NCI-H82 treated with DMSO at 0.1 percent for 48 hours (cell line): ENCODE data around the gene RXFP1.
"Not testable (repeated sequence)": the region's sequence is repeated elsewhere in the genome, so short reads cannot be mapped to it uniquely, and the experiment has no call there.

Source experiments
- DNase-seq: peaks from one replicate; lab custom pipeline; 2025; ENCODE audit not compliant: unreplicated experiment; lab: John Stamatoyannopoulos, UW

Gene RXFP1

DNA sequence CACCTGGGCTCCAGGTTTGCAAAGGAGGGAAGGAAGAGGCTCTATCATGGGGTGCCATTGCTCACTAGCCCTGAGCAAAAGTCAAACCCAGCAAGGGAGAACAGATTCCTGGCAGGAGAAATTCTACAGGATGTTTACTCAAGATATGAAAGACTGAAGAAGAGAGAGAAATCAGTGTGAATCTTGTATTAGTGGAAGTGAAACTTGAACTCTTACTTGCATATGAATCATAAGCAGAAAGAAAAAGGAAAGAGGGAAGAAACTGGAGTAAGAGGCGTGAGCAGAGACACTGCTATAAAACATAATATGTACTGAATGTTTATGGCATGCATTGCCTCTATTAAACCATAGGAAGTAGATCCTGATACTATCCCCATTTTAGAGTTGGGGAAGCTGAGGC, 89.1 kb downstream of the RXFP1 start:
- DNase-seq, result no peak

DNA sequence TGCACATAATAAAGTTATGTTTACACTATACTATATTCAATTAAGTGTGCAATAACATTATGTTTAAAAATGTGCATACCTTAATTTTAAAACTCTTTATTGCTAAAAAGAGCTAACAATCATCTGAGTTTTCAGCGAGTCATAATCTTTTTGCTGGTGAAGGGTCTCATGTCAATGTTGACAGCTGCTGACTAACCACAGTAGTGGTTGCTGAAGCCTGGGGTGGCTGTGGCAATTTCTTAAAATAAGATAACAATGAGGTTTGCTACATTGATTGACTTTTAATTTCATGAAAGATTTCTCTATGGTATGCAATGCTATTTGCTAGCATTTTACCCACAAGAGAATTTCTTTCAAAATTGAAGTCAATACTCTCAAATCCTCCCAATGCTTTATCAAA, 91.4 kb downstream of the RXFP1 start:
- no peak for DNase-seq

DNA sequence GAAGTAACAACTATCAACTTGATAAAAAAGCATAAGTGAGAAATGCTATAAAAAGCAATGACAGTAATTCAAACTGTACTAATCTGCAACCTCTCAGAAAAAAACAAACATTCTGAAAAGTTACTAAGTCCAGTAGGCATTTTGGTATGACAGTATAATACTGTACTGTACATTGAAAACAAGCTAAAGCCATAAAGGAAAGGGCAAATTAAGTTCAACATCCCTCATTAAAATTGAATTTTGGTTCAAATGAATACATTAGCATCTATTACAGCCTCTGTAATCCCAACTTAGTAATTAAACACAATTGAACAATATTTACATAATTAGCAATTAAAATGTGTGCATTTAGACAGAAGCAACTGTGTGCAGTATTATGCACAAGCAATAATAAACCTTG, 96.3 kb downstream of the RXFP1 start:
- DNase-seq, result no peak

DNA sequence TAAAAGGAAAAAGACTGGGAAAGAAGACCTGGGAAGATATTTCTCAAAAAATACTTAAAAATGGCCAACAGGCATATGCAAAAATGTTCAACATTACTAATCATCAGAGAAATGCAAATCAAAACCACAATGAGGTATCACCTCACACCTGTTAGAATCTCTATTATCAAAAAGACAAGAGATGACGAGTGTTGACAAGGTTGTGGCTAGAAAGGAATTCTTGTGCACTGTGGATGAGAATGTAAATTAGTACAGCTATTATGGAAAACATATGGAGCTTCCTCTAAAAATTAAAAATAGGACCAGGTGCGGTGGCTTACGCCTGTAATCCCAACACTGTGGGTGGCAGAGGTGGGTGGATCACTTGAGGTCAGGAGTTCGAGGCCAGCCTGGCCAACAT, 100.0 kb downstream of the RXFP1 start:
- DNase-seq, result no peak

DNA sequence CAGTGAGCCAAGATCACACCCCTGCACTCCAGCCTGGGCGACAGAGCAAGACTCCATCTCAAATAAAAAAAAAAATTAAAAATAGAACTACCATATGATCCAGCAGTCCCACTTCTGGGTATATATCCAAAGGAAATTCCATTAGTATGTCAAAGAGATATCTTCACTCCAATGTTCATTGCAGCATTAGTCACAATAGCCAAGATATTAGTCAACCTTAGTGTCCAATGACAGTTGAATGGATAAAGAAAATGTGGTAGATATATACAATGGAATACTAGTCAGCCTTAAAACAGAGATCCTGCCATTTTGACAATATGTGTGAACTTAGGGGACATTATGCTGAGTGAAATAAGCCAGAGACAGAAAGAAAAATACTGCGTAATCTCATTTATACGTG, 100.6 kb downstream of the RXFP1 start:
- DNase-seq, result no peak

DNA sequence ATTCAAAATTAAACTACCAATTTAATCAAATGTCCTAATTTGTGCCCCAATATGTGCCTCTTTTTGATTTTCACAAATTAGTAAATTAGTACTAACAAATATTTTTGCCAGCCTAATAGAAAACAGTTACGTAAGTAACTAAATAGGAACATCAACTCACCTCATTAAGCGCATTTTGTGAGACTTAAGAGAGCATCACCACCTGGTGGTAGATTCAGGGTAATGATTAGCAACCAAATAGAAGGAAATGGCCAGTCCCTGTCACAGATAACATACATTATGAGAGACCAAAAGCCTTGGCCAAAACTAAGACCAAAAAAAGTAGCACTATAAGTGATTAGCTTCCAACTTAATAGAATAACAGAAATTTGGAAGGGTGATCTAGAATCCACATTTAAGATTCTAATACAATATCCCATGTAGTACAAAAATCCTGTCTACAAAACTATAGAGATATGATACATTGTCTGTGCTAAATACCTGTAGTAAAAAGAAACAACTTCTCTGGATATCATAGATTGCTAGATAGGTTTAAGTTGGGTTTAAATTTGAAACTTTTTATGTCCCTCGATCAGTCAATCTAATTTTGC, 103.3 kb downstream of the RXFP1 start:
- DNase-seq, result peak; percentile 14

DNA sequence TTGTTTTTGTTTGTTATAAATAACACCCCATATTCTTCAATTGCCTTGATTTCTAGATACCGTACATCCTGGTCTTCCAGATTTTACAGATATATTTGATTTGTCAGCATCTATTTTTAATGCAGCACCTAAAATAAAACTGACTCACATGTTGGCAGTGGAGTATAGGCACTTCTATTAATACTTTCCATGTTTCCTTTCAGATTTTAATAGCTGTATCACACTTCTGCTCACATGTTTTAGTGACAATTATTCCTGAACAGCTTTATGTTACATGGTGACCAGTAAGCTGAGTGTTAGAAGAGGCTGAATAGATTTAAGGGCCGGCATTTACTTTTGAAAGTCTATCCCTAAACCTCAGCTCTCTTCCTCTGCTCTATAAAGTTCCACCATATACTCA, 103.9 kb downstream of the RXFP1 start:
- DNase-seq, result no peak

DNA sequence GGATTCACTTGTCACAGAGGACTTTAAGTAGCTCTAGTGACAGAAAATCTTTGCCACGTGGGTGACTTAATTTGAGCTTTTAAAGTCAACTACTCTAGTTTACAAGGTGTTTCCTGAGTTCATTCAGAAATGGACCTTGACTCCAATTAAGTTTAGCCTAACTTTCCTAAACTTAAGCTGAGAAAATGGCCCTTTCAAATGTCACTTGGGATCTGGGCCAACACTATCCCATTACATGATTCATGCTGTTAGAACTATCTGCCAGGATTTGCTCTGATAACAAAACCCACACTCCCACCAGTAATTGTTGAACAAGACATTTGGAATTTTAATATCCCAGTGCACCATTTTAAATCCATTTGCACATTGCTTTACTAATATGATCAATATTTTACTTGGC, 109.2 kb downstream of the RXFP1 start:
- peak; percentile 7 for DNase-seq

DNA sequence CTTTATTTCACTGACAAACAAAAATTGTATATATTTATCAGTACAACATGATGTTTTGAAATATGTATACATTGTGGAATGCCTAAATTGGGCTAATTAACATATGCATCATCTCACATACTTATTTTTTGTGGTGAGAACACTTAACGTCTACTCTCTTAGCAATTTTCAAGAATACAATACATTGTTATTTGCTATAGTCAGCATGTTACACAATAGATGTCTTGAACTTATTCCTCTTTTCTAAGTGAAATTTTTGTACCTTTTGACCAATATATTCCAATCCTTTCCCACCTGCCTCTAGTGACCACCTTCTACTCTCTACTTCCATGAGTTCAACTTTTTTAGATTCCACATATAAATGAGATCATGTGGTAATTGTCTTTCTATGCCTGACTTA, 114.9 kb downstream of the RXFP1 start:
- DNase-seq, result no peak

DNA sequence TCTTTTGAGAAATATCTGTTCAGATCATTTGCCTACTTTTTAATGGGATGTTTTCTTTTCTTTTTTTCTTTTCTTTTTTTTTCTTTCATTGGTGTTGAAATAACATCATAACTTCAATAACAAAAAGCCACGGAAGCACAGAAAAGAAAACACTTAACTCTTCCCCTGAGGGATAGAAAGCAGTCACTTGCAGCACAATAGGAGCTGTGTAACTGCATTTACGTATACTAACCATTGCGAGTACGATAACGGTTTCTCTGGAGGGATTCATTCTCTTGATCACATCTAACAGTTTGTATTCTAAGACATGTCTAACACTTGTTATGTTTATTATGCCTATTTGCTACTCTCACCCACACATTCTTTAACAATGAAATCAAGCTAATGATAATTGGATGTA, 122.7 kb downstream of the RXFP1 start:
- DNase-seq, result no peak

DNA sequence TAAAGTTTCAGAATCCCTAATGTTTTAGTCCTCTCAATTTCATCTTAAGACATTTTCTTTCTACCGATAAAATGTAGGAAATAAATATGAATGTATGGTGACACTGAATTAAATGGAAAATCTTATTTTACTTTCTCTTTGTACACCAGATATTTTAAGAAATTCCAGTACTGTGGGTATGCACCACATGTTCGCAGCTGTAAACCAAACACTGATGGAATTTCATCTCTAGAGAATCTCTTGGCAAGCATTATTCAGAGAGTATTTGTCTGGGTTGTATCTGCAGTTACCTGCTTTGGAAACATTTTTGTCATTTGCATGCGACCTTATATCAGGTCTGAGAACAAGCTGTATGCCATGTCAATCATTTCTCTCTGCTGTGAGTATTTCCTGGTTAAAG, 123.1 kb downstream of the RXFP1 start:
- DNase-seq, result no peak

DNA sequence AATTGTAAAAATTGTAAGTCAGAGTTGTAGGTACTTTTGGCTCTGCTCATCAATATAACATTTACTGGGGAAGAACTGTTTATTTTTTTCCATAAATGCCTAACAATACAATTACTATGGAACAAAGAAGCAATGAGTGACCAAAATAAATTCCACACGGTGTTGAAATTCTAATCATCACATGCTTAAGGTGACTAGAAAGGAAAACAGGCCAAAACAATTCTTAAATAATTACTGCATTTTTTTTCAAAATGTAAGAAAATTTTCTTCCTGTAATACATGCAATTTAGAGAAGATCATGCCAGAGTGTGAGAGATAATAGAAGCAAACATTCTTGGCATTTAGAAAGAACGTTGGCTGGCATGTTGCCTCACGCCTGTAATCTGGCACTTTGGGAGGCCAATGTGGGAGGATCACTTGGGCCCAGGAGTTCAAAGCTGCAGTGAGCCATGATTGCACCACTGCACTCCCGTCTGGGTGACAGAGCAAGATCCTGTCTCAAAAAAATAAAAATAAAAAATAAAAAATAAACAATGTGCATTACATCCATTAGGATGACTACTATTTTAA, 127.5 kb downstream of the RXFP1 start:
- DNase-seq, result no peak

DNA sequence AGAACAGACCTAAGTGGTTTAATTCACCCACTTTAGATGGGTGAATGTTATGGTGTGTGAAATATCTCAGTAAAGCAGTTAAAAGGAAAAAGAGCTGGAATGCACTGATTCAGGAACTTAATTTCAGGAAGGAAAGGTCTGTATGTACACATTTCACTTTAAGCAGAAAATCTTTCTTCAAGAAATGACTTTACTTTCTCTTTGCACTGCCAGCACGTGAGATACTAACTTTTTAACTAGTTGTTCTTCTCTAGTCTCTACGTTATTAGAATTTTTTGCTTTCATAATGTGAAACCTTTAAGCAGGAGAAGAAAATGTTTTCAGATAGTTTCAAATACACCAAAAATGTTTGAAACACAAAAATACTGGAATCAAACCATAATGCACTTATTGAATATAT, 131.2 kb downstream of the RXFP1 start:
- DNase-seq, result no peak

DNA sequence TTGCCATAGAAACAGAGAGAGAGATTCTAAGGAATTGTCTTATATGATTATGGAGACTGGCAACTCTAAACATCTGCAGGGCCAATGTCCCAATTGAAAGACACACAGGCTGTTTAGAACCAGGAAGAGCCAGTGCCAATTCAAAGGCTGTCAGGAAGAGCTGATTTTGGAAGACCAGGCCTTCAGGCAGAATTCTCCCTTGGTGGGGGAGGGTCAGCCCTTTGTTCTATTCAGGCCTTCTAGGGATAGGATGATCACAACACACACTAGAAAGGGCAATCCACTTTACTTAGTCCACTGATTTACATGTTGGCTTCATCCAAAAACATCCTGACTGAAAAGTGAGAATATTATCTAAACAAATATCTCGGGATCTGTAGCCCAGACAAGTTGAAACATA, 134.8 kb downstream of the RXFP1 start:
- no peak for DNase-seq

DNA sequence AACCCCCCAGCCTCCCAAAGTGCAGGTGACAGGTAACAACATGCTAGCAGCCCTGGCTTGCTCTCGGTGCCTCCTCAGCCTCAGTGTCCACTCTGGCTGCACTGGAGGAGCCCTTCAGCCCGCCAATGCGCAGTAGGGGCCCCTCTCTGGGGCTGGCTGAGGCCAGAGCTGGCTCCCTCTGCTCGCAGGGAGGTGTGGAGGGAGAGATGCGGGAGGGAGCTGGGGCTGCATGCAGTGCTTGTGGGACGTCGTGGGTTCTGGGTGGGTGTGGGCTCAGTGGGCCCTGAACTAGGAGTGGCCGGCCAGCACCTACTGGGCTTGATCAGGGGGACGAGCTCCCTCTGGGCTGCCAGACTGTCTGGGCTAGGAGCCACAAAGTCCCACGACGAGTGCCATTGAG, 135.6 kb downstream of the RXFP1 start:
- DNase-seq, result no peak

DNA sequence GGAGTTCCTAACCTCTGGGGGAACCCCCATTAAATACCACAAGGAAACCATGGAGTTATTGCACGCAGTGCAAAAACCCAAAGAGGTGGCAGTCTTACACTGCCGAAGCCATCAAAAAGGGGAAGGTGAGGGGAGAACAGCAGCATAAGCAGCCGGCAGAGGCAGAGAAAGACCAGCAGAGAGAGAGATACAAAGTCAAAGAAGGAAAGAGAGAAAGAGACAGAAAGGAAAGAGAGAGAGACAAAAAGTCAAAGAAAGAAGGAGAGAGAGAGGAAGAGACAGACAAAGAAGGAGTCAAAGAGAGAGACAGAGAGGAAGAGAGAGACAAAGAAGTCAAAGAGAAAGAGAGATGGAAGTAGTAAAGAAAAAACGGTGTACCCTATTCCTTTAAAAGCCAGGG, 141.6 kb downstream of the RXFP1 start:
- DNase-seq, result not testable (repeated sequence)

DNA sequence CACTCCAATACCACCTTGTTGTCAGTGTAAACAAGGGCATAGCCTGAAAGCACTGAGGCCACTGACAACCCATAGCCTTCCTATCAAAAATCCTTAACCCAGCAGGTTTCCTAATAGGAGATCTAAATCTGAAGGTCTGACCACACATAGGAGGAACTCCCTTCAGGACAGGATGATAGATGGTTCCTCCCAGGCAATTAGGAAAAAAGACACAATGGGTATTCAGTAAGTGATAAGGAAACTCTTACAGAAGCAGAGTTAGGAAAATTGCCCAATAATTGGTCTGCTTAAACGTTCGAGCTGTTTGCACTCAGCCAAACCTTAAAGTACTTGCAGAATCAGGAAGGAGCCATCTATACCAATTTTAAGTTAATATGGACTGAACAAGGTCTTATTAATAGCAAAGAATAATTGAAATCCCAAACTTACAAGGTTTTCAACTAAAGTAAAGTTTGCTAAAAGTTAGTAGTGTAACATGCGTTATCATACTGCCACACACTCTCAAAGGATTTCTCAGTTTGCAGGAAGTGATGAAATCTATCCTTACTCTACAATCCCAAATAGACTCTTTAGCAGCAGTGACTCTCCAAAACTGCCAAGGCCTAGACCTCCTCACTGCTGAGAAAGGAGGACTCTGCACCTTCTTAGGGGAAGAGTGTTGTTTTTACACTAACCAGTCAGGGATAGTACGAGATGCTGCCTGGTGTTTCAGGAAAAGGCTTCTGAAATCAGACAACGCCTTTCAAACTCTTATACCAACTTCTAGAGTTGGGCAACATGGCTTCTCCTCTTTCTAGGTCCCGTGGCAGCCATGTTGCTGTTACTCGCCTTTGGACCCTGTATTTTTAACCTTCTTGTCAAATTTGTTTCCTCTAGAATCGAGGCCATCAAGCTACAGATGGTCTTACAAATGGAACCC, 142.3 kb downstream of the RXFP1 start:
- DNase-seq, result not testable (repeated sequence)

DNA sequence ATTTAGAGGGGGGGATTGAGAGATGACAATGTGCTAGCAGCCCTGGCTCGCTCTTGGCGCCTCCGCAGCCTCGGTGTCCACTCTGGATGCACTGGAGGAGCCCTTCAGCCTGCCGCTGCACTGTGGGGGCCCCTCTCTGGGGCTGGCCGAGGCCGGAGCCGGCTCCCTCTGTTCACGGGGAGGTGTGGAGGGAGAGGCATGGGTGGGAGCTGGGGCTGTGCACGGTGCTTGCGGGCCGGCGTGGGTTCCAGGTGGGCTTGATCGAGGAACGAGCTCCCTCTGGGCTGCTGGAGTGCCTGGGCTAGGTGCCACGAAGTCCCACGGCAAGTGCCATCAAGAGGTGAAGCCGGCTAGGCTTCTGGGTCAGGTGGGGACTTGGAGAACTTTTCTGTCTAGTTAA, 143.1 kb downstream of the RXFP1 start:
- no peak for DNase-seq

DNA sequence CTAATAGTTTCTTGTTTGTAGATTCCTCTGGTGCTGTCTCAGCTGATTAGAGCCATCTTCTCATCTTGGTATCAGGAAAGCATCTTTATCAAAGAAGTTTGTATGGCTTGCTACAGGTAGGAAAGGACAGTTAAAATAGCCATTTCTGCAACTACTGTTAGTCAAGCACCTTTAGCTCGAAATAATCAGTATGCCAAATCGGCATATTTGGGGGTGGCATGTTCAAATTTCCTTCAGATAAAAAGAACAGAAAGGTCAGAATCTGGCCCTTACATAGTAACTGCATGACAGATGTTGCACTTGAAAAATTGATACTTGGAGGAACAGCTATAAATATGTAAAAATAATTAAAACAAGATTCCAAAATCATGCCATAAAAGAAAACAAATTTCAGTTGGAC, 145.2 kb downstream of the RXFP1 start:
- no peak for DNase-seq

DNA sequence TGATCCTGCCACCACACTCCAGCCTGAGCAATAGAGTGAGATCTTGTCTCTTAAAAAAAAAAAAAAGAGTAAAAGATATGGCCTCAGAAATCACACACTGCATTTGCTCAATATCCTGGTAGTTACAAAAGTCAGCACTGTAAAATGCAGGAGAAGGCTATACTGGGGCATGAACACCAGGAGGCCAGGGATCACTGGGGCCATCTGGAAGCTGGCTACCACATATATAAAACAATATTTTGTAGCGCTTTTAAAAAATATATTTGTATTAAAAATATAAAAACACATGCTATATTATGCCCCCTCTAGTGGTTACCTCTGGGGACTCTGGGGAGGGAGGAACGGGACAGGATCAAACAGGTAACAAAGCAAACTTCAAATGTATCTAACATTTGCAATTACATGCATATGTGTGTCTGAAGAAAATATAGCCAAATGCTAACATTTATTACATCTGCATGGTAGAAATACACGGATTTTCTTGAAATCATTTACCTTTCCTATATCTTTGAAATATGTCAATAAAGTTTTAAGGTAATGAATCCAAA, 146.0 kb downstream of the RXFP1 start:
- DNase-seq, result no peak

DNA sequence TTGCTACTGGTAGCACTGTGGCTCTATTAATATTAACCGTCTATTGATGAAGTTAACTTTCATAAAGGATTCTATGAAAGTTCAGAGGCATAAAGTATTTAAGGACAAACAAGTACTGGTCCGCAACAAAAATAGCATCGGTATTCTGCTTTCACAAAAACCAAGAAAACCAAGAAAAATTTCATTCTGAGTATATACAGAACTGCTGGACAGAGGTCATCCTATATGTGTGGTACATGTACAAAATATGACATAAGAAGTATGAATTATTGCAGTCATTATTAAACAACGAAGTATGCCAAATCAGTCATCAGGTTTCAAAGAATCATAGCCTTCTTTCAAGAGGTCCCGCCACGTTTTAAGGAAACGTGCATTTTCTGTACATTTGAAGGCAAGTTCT, 147.6 kb downstream of the RXFP1 start:
- DNase-seq, result no peak
